Ishikawa (cell line): ENCODE data around the gene AP3S2.

ENCODE experiments used
- CREB1 ChIP-seq: IDR thresholded peaks from 2 replicates; pipeline ENCODE4 v1.6.1; 2012; ENCODE audit warnings: low read depth
- EGR1 ChIP-seq: IDR thresholded peaks from 2 replicates; pipeline ENCODE4 v1.6.1; 2012
- EP300 ChIP-seq: IDR thresholded peaks from 2 replicates; pipeline ENCODE4 v1.6.1; 2012; ENCODE audit warnings: borderline replicate concordance
- FOXM1 ChIP-seq: IDR thresholded peaks from 2 replicates; pipeline ENCODE4 v1.6.1; 2012; ENCODE audit warnings: low read depth, borderline replicate concordance
- NFIC ChIP-seq: IDR thresholded peaks from 2 replicates; pipeline ENCODE4 v1.6.1; 2012
- RAD21 ChIP-seq: IDR thresholded peaks from 2 replicates; pipeline ENCODE4 v1.6.1; 2012; ENCODE audit warnings: low read depth
- TAF1 ChIP-seq: IDR thresholded peaks from 2 replicates; pipeline ENCODE4 v1.6.1; 2012; ENCODE audit warnings: low read depth, mild to moderate bottlenecking
- TCF12 ChIP-seq: IDR thresholded peaks from 2 replicates; pipeline ENCODE4 v1.6.1; 2012; ENCODE audit warnings: low read depth
- TF ChIP-seq, protein P1 (sequence below): IDR thresholded peaks from 2 replicates; pipeline ENCODE4 v1.6.1; 2012; ENCODE audit warnings: low read depth, mild to moderate bottlenecking
- TF ChIP-seq, protein P2 (sequence below): IDR thresholded peaks from 2 replicates; pipeline ENCODE4 v1.6.1; 2012

DNA sequence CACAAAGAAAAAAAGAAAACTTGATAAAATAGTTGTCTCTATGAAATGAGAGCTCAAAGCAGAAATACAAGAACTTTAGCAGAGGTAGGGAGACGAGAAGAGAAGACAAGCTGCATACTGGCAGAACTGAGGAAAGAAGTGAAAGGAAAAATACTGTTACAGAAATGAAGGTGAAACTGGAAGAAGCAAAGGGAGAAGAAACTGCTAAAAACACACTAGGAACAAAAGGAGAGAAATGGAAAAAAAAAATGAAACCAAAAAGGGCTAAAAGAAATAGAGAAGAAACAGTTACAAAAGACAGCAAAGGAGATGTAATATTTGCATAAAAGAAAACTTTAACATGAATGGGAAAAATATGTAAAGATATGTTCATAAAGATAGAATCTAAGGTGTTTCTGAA lies 51.8 kb downstream of the AP3S2 start:
- TF ChIP-seq EGR1, result no peak
- TF ChIP-seq, protein P1, sequence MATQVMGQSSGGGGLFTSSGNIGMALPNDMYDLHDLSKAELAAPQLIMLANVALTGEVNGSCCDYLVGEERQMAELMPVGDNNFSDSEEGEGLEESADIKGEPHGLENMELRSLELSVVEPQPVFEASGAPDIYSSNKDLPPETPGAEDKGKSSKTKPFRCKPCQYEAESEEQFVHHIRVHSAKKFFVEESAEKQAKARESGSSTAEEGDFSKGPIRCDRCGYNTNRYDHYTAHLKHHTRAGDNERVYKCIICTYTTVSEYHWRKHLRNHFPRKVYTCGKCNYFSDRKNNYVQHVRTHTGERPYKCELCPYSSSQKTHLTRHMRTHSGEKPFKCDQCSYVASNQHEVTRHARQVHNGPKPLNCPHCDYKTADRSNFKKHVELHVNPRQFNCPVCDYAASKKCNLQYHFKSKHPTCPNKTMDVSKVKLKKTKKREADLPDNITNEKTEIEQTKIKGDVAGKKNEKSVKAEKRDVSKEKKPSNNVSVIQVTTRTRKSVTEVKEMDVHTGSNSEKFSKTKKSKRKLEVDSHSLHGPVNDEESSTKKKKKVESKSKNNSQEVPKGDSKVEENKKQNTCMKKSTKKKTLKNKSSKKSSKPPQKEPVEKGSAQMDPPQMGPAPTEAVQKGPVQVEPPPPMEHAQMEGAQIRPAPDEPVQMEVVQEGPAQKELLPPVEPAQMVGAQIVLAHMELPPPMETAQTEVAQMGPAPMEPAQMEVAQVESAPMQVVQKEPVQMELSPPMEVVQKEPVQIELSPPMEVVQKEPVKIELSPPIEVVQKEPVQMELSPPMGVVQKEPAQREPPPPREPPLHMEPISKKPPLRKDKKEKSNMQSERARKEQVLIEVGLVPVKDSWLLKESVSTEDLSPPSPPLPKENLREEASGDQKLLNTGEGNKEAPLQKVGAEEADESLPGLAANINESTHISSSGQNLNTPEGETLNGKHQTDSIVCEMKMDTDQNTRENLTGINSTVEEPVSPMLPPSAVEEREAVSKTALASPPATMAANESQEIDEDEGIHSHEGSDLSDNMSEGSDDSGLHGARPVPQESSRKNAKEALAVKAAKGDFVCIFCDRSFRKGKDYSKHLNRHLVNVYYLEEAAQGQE, result no peak
- TF ChIP-seq FOXM1, result no peak
- no peak for TF ChIP-seq EP300
- TF ChIP-seq, protein P2, sequence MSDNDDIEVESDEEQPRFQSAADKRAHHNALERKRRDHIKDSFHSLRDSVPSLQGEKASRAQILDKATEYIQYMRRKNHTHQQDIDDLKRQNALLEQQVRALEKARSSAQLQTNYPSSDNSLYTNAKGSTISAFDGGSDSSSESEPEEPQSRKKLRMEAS, result no peak
- TF ChIP-seq TAF1, result no peak
- TF ChIP-seq RAD21, result no peak
- TF ChIP-seq CREB1, result no peak
- TF ChIP-seq NFIC, result no peak
- TF ChIP-seq TCF12, result no peak
